Choroid plexus epithelial cell (primary cell): ENCODE data around the gene TBC1D10A.

Source experiments
- DNase-seq: peaks from one replicate; pipeline ENCODE4 v3.0.0-alpha.2; 2010; ENCODE audit warnings: low read depth
- H3K4me3 ChIP-seq: 2 replicates; pipeline ENCODE4 v1.5.1; 2011; ENCODE audit warnings: low read depth, mild to moderate bottlenecking, control low read depth, low read length, moderate library complexity
- CTCF ChIP-seq: conservative IDR thresholded peaks from 2 replicates; pipeline ENCODE4 v1.5.1; 2011; ENCODE audit warnings: low read depth, mild to moderate bottlenecking, control low read depth, inconsistent platforms, low read length, moderate library complexity

TBC1D10A gene

GRCh38 chr22:30307041-30307574 is 19.6 kb downstream of the TBC1D10A start:
- DNase-seq: no peak
- H3K4me3 ChIP-seq: no peak overlapping the region
- TF ChIP-seq CTCF: no peak

DNA sequence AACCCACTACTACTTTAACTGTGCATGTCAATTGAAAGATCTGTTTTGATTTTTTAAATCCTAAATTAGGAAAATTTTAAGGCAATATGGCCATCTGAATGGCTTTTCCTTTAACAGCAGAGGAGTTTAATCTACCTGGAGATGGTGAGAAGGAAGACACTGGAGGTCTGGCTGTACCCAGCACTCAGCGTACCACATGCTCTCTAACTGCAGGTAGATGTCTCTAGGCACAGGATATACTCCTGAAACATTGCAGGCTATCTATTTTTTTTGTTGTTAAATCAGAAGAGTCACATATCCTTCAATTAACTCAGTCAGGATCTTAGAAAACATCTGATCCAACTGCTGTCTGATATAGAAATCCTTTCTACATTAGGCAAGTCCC is 20.1 kb downstream of the TBC1D10A start:
- H3K4me3 ChIP-seq: no peak overlapping the region
- TF ChIP-seq CTCF: no peak
- DNase-seq: no peak

DNA sequence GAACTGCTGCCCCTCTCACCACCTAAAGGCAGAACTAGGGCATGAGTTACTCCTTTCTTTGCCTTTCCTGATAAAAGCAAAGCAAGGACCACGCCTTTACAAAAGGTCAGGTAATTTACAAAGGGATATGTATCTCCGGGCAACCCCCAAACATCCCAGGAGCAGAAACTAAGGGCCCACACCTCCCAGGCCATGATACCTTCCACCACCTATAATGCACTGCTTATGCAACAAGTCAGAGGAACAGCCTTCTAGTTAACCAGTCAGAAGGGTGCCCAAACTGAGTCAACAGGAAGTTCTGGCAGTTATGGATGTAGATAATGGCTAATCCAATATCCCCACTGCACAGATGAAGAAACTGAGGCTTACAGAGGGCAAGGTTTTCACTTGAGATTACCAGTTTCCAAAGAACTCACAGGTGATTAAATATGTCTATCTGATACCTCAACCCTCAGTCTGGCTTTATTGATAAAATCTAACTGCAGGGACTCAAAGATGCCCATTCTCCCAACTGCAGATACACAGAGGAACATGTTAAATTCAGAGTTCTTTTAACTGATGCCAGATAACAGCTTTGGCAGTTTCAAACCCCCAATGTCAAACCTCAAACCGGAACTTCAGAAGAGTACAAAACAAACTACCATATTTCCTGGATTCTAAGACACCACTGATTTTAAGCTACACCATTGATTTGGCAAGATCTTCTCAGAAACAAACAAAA is 20.7 kb downstream of the TBC1D10A start:
- H3K4me3 ChIP-seq: no peak overlapping the region
- no peak for DNase-seq
- no peak for TF ChIP-seq CTCF

DNA sequence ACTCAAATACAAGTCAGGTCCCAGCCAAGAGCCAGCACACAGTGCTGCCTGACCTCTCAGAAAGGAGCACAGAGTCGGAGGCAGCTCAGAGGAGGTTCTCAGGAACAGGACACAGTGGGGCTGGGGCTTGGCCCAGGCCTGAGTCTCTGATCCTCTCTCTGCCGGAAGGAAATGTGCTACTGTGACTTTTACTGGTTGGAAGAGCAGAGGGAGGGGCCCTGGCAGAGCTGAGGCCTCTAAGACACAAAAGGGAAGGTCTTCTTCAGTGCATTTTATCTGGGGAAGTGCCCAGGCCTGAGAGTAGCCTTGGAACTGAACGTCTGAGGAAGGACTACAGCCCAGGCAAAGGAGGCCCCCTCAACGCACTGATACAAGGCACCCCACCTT is 21.2 kb downstream of the TBC1D10A start:
- peak; percentile 56 for DNase-seq
- no peak for TF ChIP-seq CTCF
- H3K4me3 ChIP-seq: no peak overlapping the region

GRCh38 chr22:30304495-30305244 is 22.1 kb downstream of the TBC1D10A start:
- TF ChIP-seq CTCF: no peak
- no peak for DNase-seq
- no peak overlapping the region for H3K4me3 ChIP-seq

- TF ChIP-seq CTCF: no peak
- DNase-seq: no peak
- no peak overlapping the region for H3K4me3 ChIP-seq
Observed at GRCh38 chr22:30302810-30303138, 24.0 kb downstream of the TBC1D10A start.
